GM12865 (cell line): ENCODE results near the gene TNFSF10.
"Not testable (repeated sequence)": the region's sequence is repeated elsewhere in the genome, so short reads cannot be mapped to it uniquely, and the experiment has no call there.

ENCODE experiments used
- DNase-seq: peaks from one replicate; pipeline ENCODE4 v3.0.0; 2010; ENCODE audit warnings: low read depth
- H3K4me3 ChIP-seq: 2 replicates; pipeline ENCODE4 v1.5.1; 2011; ENCODE audit warnings: mild to moderate bottlenecking, low read depth, low read length, control low read depth
- CTCF ChIP-seq: IDR thresholded peaks from 2 replicates; pipeline ENCODE4 v1.5.1; 2011; ENCODE audit warnings: low read length, control low read depth, low read depth, inconsistent platforms; ENCODE audit not compliant: insufficient read depth; ENCODE audit errors: missing control alignments

The TNFSF10 gene

GRCh38 chr3:172528677-172529076, 5.4 kb upstream of the TNFSF10 start:
- no peak for DNase-seq
- H3K4me3 ChIP-seq: no peak overlapping the region
- TF ChIP-seq CTCF: no peak

GRCh38 chr3:172527306-172527705, 4.1 kb upstream of the TNFSF10 start:
- no peak for TF ChIP-seq CTCF
- no peak for DNase-seq
- H3K4me3 ChIP-seq: no peak overlapping the region

GRCh38 chr3:172525116-172525613, 1.9 kb upstream of the TNFSF10 start:
- no peak for DNase-seq
- no peak overlapping the region for H3K4me3 ChIP-seq

GRCh38 chr3:172524611-172525010, 1.4 kb upstream of the TNFSF10 start:
- no peak for DNase-seq
- TF ChIP-seq CTCF: no peak
- H3K4me3 ChIP-seq: no peak overlapping the region

More at GRCh38 chr3:172525116-172525613, 1.9 kb upstream of the TNFSF10 start:
- no peak for TF ChIP-seq CTCF

- DNase-seq: not testable (repeated sequence)
- H3K4me3 ChIP-seq: peak overlapping the region; percentile 61
These were observed 1.1 kb downstream of the TNFSF10 start for GRCh38 chr3:172521837-172522726.

GRCh38 chr3:172520301-172520831, 2.9 kb downstream of the TNFSF10 start:
- no peak overlapping the region for H3K4me3 ChIP-seq
- TF ChIP-seq CTCF: no peak
- peak; percentile 76 for DNase-seq

GRCh38 chr3:172519740-172520139, 3.5 kb downstream of the TNFSF10 start:
- no peak for TF ChIP-seq CTCF
- DNase-seq: no peak
- H3K4me3 ChIP-seq: no peak overlapping the region
